Measurements from ENCODE around the gene WTAP.
A peak's percentile ranks its signal among the peaks of the same experiment; 100 is the strongest.
"Not testable (repeated sequence)": the region's sequence is repeated elsewhere in the genome, so short reads cannot be mapped to it uniquely, and the experiment has no call there.

WTAP gene

GRCh38 chr6:159726918-159727716 is at the start of gene WTAP:
TSS of gene WTAP (plus strand) at chr6:159727506. CDS start at chr6:159736266, 8,760 bp downstream.
- DNase-seq = peak; percentile 90 to 93

GRCh38 chr6:159677506-159678165 is 49.7 kb upstream of the WTAP start:
- DNase-seq = no peak

GRCh38 chr6:159678574-159678973 is 48.7 kb upstream of the WTAP start:
- no peak for DNase-seq

GRCh38 chr6:159679091-159680077 is 47.9 kb upstream of the WTAP start:
- no peak for DNase-seq

- DNase-seq = no peak
Measured at GRCh38 chr6:159680104-159680503, 47.2 kb upstream of the WTAP start.

GRCh38 chr6:159681191-159681880 is 46.0 kb upstream of the WTAP start:
- DNase-seq = no peak

GRCh38 chr6:159682295-159682694 is 45.0 kb upstream of the WTAP start:
- DNase-seq = no peak

GRCh38 chr6:159682810-159683209 is 44.5 kb upstream of the WTAP start:
- no peak for DNase-seq

GRCh38 chr6:159684013-159684304 is 43.3 kb upstream of the WTAP start:
- DNase-seq = no peak

- DNase-seq = no peak
Measured at GRCh38 chr6:159686040-159686439, 41.3 kb upstream of the WTAP start.

- no peak for DNase-seq
Measured at GRCh38 chr6:159686703-159687102, 40.6 kb upstream of the WTAP start.

- no peak for DNase-seq
Measured at GRCh38 chr6:159687341-159687740, 40.0 kb upstream of the WTAP start.

GRCh38 chr6:159688266-159688905 is 38.9 kb upstream of the WTAP start:
- no peak for DNase-seq

GRCh38 chr6:159689001-159689400 is 38.3 kb upstream of the WTAP start:
- no peak for DNase-seq

GRCh38 chr6:159690135-159690534 is 37.2 kb upstream of the WTAP start:
- DNase-seq = not testable (repeated sequence)

- peak in 1 of 2 donors; percentile 76 for DNase-seq
Measured at GRCh38 chr6:159691133-159691962, 36.0 kb upstream of the WTAP start.

GRCh38 chr6:159691963-159692287 is 35.4 kb upstream of the WTAP start:
- peak in 1 of 2 donors; percentile 14 for DNase-seq

- DNase-seq = peak; percentile 9 to 40
Measured at GRCh38 chr6:159692303-159693127, 34.8 kb upstream of the WTAP start.

- peak; percentile 80 to 91 for DNase-seq
Measured at GRCh38 chr6:159693128-159693893, 34.0 kb upstream of the WTAP start, which contains the start of gene SOD2. TSS of gene SOD2 (minus strand) at chr6:159693241. CDS start at chr6:159693167, 74 bp downstream.
